Activated naive CD8-positive, alpha-beta T cell treated with anti-CD3 and anti-CD28 coated beads, Interleukin-2, amount 10 ng/mL, durations not matched to agents 7 days and 5 days (primary cell): ENCODE data around the gene LYPD6B. TPM values are rescaled to one million over a fixed set of nuclear protein-coding genes. Genes with fewer than 3 reads are reported as not detected.

Experiments used
- ATAC-seq: fragments of 150-1000 bp; cut with Tn5 transposase; one replicate; pipeline ENCODE4 v1.10.0; 2021; ENCODE audit warnings: low read depth, moderate library complexity
- POLR2A ChIA-PET: fragments of 350-600 bp; sonication (Branson Sonifier 250); formaldehyde crosslinking; loops from one replicate; lab custom pipeline; 2021; ENCODE audit warnings: antibody characterized with exemption; lab: Charles Lee
- DNase-seq: peaks from one replicate; pipeline ENCODE4 v3.0.0; 2021
- H3K27ac Mint-ChIP-seq: one replicate; pipeline ENCODE4 v1.8.0; 2022; ENCODE audit warnings: mild to moderate bottlenecking, mixed read lengths
- H3K27me3 Mint-ChIP-seq: one replicate; pipeline ENCODE4 v1.8.0; 2022; ENCODE audit warnings: mild to moderate bottlenecking, moderate library complexity, mixed read lengths
- H3K36me3 Mint-ChIP-seq: one replicate; pipeline ENCODE4 v1.8.0; 2021; ENCODE audit warnings: mild to moderate bottlenecking, mixed read lengths
- H3K4me1 Mint-ChIP-seq: one replicate; pipeline ENCODE4 v1.8.0; 2021; ENCODE audit warnings: mixed read lengths
- H3K4me3 Mint-ChIP-seq: one replicate; pipeline ENCODE4 v1.8.0; 2022; ENCODE audit warnings: mild to moderate bottlenecking, moderate library complexity, mixed read lengths
- H3K9me3 Mint-ChIP-seq: one replicate; pipeline ENCODE4 v1.8.0; 2021; ENCODE audit warnings: mixed read lengths
- total RNA-seq, 2 experiments: library from RNA; stranded (reverse); gene quantifications; one replicate each; pipeline ENCODE4 v1.2.3, GENCODE V29; 2021

LYPD6B gene
- total RNA-seq, 2 experiments from 2014 or later, result not detected

- Mint-ChIP-seq H3K4me3 (no peak overlapping the region), H3K36me3 (no peaks in the 10 kb centered on the region), H3K4me1 (no peaks in the 10 kb centered on the region), H3K9me3 (no peaks in the 10 kb centered on the region), H3K27me3 (peaks cover 59% of the 10 kb centered on the region), H3K27ac (no peak overlapping the region)
- POLR2A ChIA-PET, result no interaction called here
- DNase-seq, result no peak
- ATAC-seq, result no peak
Observed at GRCh38 chr2:149039213-149039724, 770 bp downstream of the LYPD6B start.

- H3K9me3 Mint-ChIP-seq, result no peaks in the 10 kb centered on the region
- H3K27me3 Mint-ChIP-seq, result peaks cover 66% of the 10 kb centered on the region
- H3K4me1 Mint-ChIP-seq, result no peaks in the 10 kb centered on the region
- no peaks in the 10 kb centered on the region for H3K36me3 Mint-ChIP-seq
- DNase-seq (peak; percentile 42), ATAC-seq (no peak)
- POLR2A ChIA-PET, result no interaction called here
- no peak overlapping the region for H3K27ac Mint-ChIP-seq
- no peak overlapping the region for H3K4me3 Mint-ChIP-seq
Observed at GRCh38 chr2:149040451-149040850, 2.0 kb downstream of the LYPD6B start.

GRCh38 chr2:149041482-149041881, 3.0 kb downstream of the LYPD6B start:
- POLR2A ChIA-PET, result no interaction called here
- Mint-ChIP-seq H3K27me3 (peaks cover 68% of the 10 kb centered on the region), H3K4me1 (no peaks in the 10 kb centered on the region), H3K4me3 (no peak overlapping the region), H3K9me3 (peaks cover 1% of the 10 kb centered on the region), H3K36me3 (no peaks in the 10 kb centered on the region), H3K27ac (no peak overlapping the region)
- no peak for DNase-seq
- no peak for ATAC-seq

- peaks cover 1% of the 10 kb centered on the region for H3K9me3 Mint-ChIP-seq
- no peak overlapping the region for H3K4me3 Mint-ChIP-seq
- DNase-seq (no peak), ATAC-seq (no peak)
- no peaks in the 10 kb centered on the region for H3K36me3 Mint-ChIP-seq
- no peaks in the 10 kb centered on the region for H3K4me1 Mint-ChIP-seq
- POLR2A ChIA-PET, result no interaction called here
- no peak overlapping the region for H3K27ac Mint-ChIP-seq
- peaks cover 57% of the 10 kb centered on the region for H3K27me3 Mint-ChIP-seq
Observed at GRCh38 chr2:149042881-149043280, 4.4 kb downstream of the LYPD6B start.

- DNase-seq (no peak), ATAC-seq (no peak)
- peaks cover 46% of the 10 kb centered on the region for H3K27me3 Mint-ChIP-seq
- H3K9me3 Mint-ChIP-seq, result peaks cover 3% of the 10 kb centered on the region
- no peak overlapping the region for H3K4me3 Mint-ChIP-seq
- H3K36me3 Mint-ChIP-seq, result no peaks in the 10 kb centered on the region
- H3K27ac Mint-ChIP-seq, result no peak overlapping the region
- POLR2A ChIA-PET, result no interaction called here
- no peaks in the 10 kb centered on the region for H3K4me1 Mint-ChIP-seq
Observed at GRCh38 chr2:149044500-149044899, 6.0 kb downstream of the LYPD6B start.

- no peak overlapping the region for H3K27ac Mint-ChIP-seq
- POLR2A ChIA-PET, result no interaction called here
- ATAC-seq (no peak), DNase-seq (no peak)
- H3K27me3 Mint-ChIP-seq, result peaks cover 34% of the 10 kb centered on the region
- no peak overlapping the region for H3K4me3 Mint-ChIP-seq
- H3K36me3 Mint-ChIP-seq, result no peaks in the 10 kb centered on the region
- peaks cover 3% of the 10 kb centered on the region for H3K9me3 Mint-ChIP-seq
- H3K4me1 Mint-ChIP-seq, result no peaks in the 10 kb centered on the region
Observed at GRCh38 chr2:149047118-149047517, 8.6 kb downstream of the LYPD6B start.

GRCh38 chr2:149049142-149049541, 10.6 kb downstream of the LYPD6B start:
- DNase-seq (no peak), ATAC-seq (no peak)
- POLR2A ChIA-PET, result no interaction called here
- Mint-ChIP-seq H3K4me3 (no peak overlapping the region), H3K4me1 (no peaks in the 10 kb centered on the region), H3K27me3 (peaks cover 19% of the 10 kb centered on the region), H3K27ac (no peak overlapping the region), H3K36me3 (no peaks in the 10 kb centered on the region), H3K9me3 (peaks cover 3% of the 10 kb centered on the region)

- H3K27me3 Mint-ChIP-seq, result peaks cover 13% of the 10 kb centered on the region
- no peak for DNase-seq
- no peaks in the 10 kb centered on the region for H3K36me3 Mint-ChIP-seq
- H3K27ac Mint-ChIP-seq, result no peak overlapping the region
- H3K4me1 Mint-ChIP-seq, result no peaks in the 10 kb centered on the region
- no peak for ATAC-seq
- no peak overlapping the region for H3K4me3 Mint-ChIP-seq
- H3K9me3 Mint-ChIP-seq, result peaks cover 3% of the 10 kb centered on the region
- POLR2A ChIA-PET, result no interaction called here
Observed at GRCh38 chr2:149050188-149050587, 11.7 kb downstream of the LYPD6B start.

- Mint-ChIP-seq H3K4me1 (no peaks in the 10 kb centered on the region), H3K27me3 (peaks cover 14% of the 10 kb centered on the region), H3K4me3 (no peak overlapping the region), H3K27ac (no peak overlapping the region), H3K9me3 (no peaks in the 10 kb centered on the region), H3K36me3 (no peaks in the 10 kb centered on the region)
- POLR2A ChIA-PET, result no interaction called here
- DNase-seq (no peak), ATAC-seq (no peak)
Observed at GRCh38 chr2:149055751-149056150, 17.3 kb downstream of the LYPD6B start.

- H3K36me3 Mint-ChIP-seq, result no peaks in the 10 kb centered on the region
- POLR2A ChIA-PET, result no interaction called here
Observed at GRCh38 chr2:149056541-149057255, 18.2 kb downstream of the LYPD6B start.

GRCh38 chr2:149057401-149057800, 18.9 kb downstream of the LYPD6B start:
- Mint-ChIP-seq H3K4me3 (no peak overlapping the region), H3K36me3 (no peaks in the 10 kb centered on the region), H3K27ac (no peak overlapping the region), H3K9me3 (no peaks in the 10 kb centered on the region), H3K4me1 (no peaks in the 10 kb centered on the region), H3K27me3 (peaks cover 14% of the 10 kb centered on the region)
- DNase-seq (no peak), ATAC-seq (no peak)
- POLR2A ChIA-PET, result no interaction called here

More at GRCh38 chr2:149056541-149057255, 18.2 kb downstream of the LYPD6B start:
- Mint-ChIP-seq H3K4me1 (no peaks in the 10 kb centered on the region), H3K9me3 (no peaks in the 10 kb centered on the region), H3K27me3 (peaks cover 14% of the 10 kb centered on the region), H3K27ac (no peak overlapping the region), H3K4me3 (no peak overlapping the region)
- ATAC-seq (no peak), DNase-seq (no peak)

- H3K4me1 Mint-ChIP-seq, result no peaks in the 10 kb centered on the region
- POLR2A ChIA-PET, result no interaction called here
- H3K36me3 Mint-ChIP-seq, result no peaks in the 10 kb centered on the region
- no peaks in the 10 kb centered on the region for H3K9me3 Mint-ChIP-seq
- ATAC-seq (no peak), DNase-seq (no peak)
- H3K4me3 Mint-ChIP-seq, result no peak overlapping the region
- H3K27me3 Mint-ChIP-seq, result peaks cover 18% of the 10 kb centered on the region
- no peak overlapping the region for H3K27ac Mint-ChIP-seq
Observed at GRCh38 chr2:149058936-149059335, 20.4 kb downstream of the LYPD6B start.

GRCh38 chr2:149059822-149060221, 21.3 kb downstream of the LYPD6B start:
- no peaks in the 10 kb centered on the region for H3K36me3 Mint-ChIP-seq
- POLR2A ChIA-PET, result no interaction called here
- no peak for DNase-seq

GRCh38 chr2:149061133-149061745, 22.7 kb downstream of the LYPD6B start:
- H3K4me1 Mint-ChIP-seq, result no peaks in the 10 kb centered on the region
- H3K36me3 Mint-ChIP-seq, result no peaks in the 10 kb centered on the region
- DNase-seq (no peak), ATAC-seq (no peak)
- POLR2A ChIA-PET, result no interaction called here
- H3K9me3 Mint-ChIP-seq, result no peaks in the 10 kb centered on the region
- peaks cover 16% of the 10 kb centered on the region for H3K27me3 Mint-ChIP-seq
- H3K4me3 Mint-ChIP-seq, result no peak overlapping the region
- H3K27ac Mint-ChIP-seq, result no peak overlapping the region

More at GRCh38 chr2:149059822-149060221, 21.3 kb downstream of the LYPD6B start:
- H3K27me3 Mint-ChIP-seq, result peaks cover 21% of the 10 kb centered on the region
- H3K27ac Mint-ChIP-seq, result no peak overlapping the region
- ATAC-seq, result no peak
- no peaks in the 10 kb centered on the region for H3K9me3 Mint-ChIP-seq
- H3K4me3 Mint-ChIP-seq, result no peak overlapping the region
- no peaks in the 10 kb centered on the region for H3K4me1 Mint-ChIP-seq
